ENCODE data around the gene POLD4.

Gene POLD4

GRCh38 chr11:67389477-67389876 is 36.1 kb upstream of the POLD4 start:
- no peak for DNase-seq (ENCODE audit: low read depth in 2 of 2)

GRCh38 chr11:67387518-67387917 is 34.2 kb upstream of the POLD4 start:
- DNase-seq (ENCODE audit: low read depth in 2 of 2), result no peak

DNA sequence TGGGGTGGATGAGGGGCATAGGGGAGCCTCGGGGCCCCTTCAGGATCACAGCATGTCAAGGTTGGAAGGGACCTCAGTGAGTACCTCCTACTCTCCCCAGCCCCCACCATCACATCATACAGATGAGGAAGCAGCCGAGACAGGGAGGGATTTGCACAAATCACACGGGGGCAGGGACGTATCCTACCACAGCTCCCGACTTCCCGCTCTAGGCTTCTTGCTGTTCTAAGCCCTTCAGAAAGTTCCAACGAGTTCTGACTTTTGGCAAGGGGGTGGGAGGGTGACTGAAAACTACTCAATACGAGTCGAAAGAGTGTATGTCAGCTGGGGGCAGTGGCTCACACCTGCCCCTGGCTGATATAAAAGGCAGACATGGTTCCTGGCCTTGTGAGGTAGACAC is 33.7 kb upstream of the POLD4 start:
- no peak for DNase-seq (ENCODE audit: low read depth in 2 of 2)

GRCh38 chr11:67384851-67385366 is 31.6 kb upstream of the POLD4 start:
- no peak for DNase-seq (ENCODE audit: low read depth in 2 of 2)

- peak; percentile 71 to 75 for DNase-seq (ENCODE audit: low read depth in 2 of 2)
These were observed 29.2 kb upstream of the POLD4 start for GRCh38 chr11:67382276-67383136.

GRCh38 chr11:67381244-67381972 is 28.1 kb upstream of the POLD4 start:
- DNase-seq (ENCODE audit: low read depth in 2 of 2), result no peak

DNA sequence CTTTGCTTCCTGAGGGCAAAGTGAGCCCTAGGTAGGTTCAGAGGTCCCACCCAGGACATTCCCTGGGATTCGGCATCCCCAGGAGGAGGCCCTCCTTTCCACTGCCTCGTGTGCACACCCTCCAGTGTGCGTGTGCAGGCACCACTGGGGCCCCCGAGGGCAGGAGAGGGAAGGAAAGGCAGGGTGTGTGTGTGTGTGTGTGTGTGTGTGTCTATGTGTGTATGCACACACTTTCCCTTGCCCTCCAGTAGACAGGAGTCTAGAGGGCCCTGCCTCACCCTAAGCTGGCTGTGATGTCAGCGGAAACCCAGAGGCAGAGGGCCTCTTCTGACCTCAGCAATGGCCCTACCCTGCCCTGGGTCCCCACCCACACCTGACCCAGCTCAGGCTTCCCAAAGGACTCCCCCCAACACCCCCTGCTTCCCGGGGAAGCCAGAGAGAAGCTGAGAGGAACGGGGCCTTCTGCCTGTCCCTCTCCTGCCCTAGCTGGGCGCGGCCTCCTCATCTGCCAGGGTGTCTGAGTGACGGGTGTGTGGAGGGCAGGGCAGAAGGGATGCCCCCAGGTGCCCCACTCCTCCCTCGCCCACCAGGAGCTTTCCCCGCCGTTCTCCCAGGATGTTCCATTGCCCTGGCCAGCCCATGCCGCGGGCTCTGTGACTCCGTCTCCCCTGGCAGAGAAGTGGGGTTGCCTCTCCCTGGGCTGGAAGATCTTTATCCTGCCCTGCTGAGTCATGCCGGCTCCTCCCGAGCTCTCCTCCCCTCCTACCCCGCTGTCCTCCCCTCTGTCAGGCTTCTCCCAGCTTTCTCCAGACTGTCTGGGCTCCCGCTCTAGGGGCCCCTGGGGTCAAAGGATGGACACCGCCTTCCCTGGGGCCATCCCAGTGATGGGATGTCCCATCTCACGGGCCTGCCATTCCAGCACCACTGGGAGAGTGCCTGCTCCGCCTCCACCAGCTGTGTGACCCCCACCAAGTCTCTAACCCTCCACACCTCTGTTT is 26.0 kb upstream of the POLD4 start:
- no peak for DNase-seq (ENCODE audit: low read depth in 2 of 2)

- no peak for DNase-seq (ENCODE audit: low read depth in 2 of 2)
These were observed 25.2 kb upstream of the POLD4 start for GRCh38 chr11:67378544-67378943.

GRCh38 chr11:67376873-67377808 is 23.8 kb upstream of the POLD4 start:
- no peak for DNase-seq (ENCODE audit: low read depth in 2 of 2)

GRCh38 chr11:67376063-67376820 is 22.9 kb upstream of the POLD4 start:
- no peak for DNase-seq (ENCODE audit: low read depth in 2 of 2)

- DNase-seq (ENCODE audit: low read depth in 2 of 2), result no peak
These were observed 22.1 kb upstream of the POLD4 start for GRCh38 chr11:67375320-67376055.

- DNase-seq (ENCODE audit: low read depth in 2 of 2), result no peak
These were observed 21.4 kb upstream of the POLD4 start for GRCh38 chr11:67374571-67375281.

DNA sequence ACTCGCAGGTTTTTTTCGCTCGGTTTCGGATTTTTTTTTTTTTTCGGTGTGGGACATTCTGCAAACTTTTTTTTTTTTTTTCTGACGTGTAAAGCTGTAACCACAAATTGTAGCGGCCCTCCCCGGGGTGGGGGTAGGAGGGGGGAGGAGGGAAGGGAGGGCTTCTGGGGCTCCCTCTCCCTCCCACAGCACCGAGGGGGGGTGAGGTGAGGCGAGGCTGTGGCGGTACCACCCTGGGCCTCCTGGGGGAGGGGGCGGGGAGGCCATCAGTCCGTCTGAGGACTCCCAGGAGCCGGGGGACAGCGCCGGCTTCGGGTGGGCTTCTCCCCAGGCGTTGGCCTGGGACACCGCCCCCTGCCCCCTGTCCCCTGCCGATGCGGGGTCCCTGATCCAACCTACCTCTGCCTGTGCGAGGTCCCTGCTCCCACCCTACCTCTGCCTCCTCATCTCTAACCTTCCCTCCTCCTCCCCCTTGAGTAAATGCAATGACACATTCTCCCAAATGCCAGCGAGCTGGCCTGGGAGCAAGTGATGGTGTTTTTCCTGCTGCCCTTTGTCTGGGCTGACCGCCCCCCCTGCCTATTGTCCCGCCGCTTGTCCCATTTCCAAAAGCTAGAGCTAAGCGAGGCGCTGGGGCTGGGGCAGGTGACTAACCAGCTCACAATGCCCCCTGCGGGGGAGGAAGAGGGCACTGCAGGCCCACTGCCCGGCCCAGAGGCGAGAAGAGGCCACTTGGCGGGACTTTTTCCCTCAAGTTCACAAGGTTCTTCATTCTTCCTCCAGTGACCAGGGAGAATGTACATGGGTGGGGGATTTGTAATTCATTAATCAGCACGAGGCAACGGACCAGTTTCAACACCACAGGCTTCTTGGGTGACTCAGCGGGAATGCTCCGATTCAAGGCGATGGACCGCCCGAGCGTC is 20.6 kb upstream of the POLD4 start:
- peak in 1 of 2 donors; percentile 49 for DNase-seq (ENCODE audit: low read depth in 2 of 2)

GRCh38 chr11:67372993-67373647 is 19.8 kb upstream of the POLD4 start, which contains the start of gene CLCF1:
Gene CLCF1, minus strand, starts transcription at chr11:67373598. Its CDS starts 59 bp downstream, at chr11:67373539.
- DNase-seq (ENCODE audit: low read depth in 2 of 2), result no peak

- DNase-seq (ENCODE audit: low read depth in 2 of 2), result no peak
These were observed 19.1 kb upstream of the POLD4 start for GRCh38 chr11:67372321-67372992.

DNA sequence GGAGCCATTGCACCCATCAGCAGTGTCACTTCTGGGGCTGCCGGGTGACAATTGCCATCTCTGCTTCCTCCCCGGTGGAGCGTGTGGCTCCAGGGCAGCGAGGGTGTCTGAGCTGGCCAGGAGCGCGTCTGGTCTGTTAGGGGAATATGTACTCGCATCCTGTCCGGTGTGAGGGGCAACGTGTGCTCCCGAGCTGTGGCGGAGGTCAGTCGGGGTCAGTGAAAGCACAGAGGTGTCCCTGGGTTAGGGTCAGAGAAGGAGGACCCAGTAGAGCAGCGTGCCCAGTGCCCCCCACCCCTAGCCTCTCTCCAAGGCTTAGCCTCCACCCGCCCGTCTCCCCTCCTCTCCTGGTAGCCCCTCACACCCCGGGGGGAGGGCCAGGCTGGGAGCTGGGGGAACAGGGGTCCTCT is 18.6 kb upstream of the POLD4 start:
- no peak for DNase-seq (ENCODE audit: low read depth in 2 of 2)

Data from stimulated activated CD8-positive, alpha-beta memory T cell treated with anti-CD3 and anti-CD28 coated beads, Interleukin-2, amount 100 ng/mL, for 48 hours (primary cell).